GM12878 (cell line): Measurements from ENCODE around the gene SLC19A2.

Experiments used
- BRCA1 ChIP-seq: IDR thresholded peaks from 2 replicates; pipeline ENCODE4 v1.6.1; 2011; ENCODE audit warnings: low read depth, low read length, improper control_type of control experiment
- CHD4 ChIP-seq: fragments of 200-600 bp; sonication (generic); IDR thresholded peaks from 2 replicates; pipeline ENCODE4 v1.6.1; 2016; ENCODE audit warnings: mild to moderate bottlenecking
- CTCF ChIP-seq, 3 experiments: IDR thresholded peaks in 2 of 3; conservative IDR thresholded peaks in 1 of 3; 2 replicates each; pipeline ENCODE4 v1.5.1; 2011; ENCODE audit warnings: low read depth in 3 of 3, low read length in 3 of 3, mild to moderate bottlenecking in 3 of 3, control low read depth in 2 of 3, moderate library complexity in 2 of 3, inconsistent platforms in 1 of 3, mixed read lengths in 1 of 3; ENCODE audit not compliant: control insufficient read depth in 2 of 3, insufficient read depth in 1 of 3; ENCODE audit errors: extremely low read depth in 1 of 3
- ESRRA ChIP-seq: IDR thresholded peaks from 2 replicates; pipeline ENCODE4 v1.6.1; 2012; ENCODE audit warnings: mild to moderate bottlenecking, low read length, improper control_type of control experiment
- IKZF2 ChIP-seq, 2 experiments: fragments of 450-650 bp; IDR thresholded peaks; 2 replicates each; pipeline ENCODE4 v1.6.1; 2017; ENCODE audit warnings: mild to moderate bottlenecking in 2 of 2, moderate library complexity in 2 of 2
- IRF3 ChIP-seq: fragments of 450-650 bp; IDR thresholded peaks from 2 replicates; pipeline ENCODE4 v1.6.1; 2014; ENCODE audit warnings: mild to moderate bottlenecking
- KDM1A ChIP-seq: fragments of 200-600 bp; sonication (generic); IDR thresholded peaks from 2 replicates; pipeline ENCODE4 v1.6.1; 2016; ENCODE audit warnings: borderline replicate concordance
- MTA3 ChIP-seq: IDR thresholded peaks from 2 replicates; pipeline ENCODE4 v1.6.1; 2012; ENCODE audit warnings: low read length, inconsistent platforms, borderline replicate concordance
- NFIC ChIP-seq: IDR thresholded peaks from 2 replicates; pipeline ENCODE4 v1.6.1; 2012; ENCODE audit warnings: low read depth, mild to moderate bottlenecking, inconsistent platforms, low read length, moderate library complexity
- POLR2A ChIP-seq: IDR thresholded peaks from 2 replicates; pipeline ENCODE4 v1.6.1; 2011; ENCODE audit warnings: low read depth, mild to moderate bottlenecking, low read length
- POLR2AphosphoS2 ChIP-seq: IDR thresholded peaks from 2 replicates; pipeline ENCODE4 v1.6.1; 2011; ENCODE audit warnings: low read depth, mild to moderate bottlenecking, low read length, improper control_type of control experiment, moderate library complexity
- RAD21 ChIP-seq: IDR thresholded peaks from 2 replicates; pipeline ENCODE4 v1.6.1; 2011; ENCODE audit warnings: mild to moderate bottlenecking, low read depth, low read length, moderate library complexity; ENCODE audit not compliant: insufficient read depth
- RBBP5 ChIP-seq: fragments of 200-600 bp; sonication (generic); conservative IDR thresholded peaks from 2 replicates; pipeline ENCODE4 v1.6.1; 2016
- TAF1 ChIP-seq: IDR thresholded peaks from 2 replicates; pipeline ENCODE4 v1.6.1; 2011; ENCODE audit warnings: mild to moderate bottlenecking, low read depth, low read length, borderline replicate concordance

DNA sequence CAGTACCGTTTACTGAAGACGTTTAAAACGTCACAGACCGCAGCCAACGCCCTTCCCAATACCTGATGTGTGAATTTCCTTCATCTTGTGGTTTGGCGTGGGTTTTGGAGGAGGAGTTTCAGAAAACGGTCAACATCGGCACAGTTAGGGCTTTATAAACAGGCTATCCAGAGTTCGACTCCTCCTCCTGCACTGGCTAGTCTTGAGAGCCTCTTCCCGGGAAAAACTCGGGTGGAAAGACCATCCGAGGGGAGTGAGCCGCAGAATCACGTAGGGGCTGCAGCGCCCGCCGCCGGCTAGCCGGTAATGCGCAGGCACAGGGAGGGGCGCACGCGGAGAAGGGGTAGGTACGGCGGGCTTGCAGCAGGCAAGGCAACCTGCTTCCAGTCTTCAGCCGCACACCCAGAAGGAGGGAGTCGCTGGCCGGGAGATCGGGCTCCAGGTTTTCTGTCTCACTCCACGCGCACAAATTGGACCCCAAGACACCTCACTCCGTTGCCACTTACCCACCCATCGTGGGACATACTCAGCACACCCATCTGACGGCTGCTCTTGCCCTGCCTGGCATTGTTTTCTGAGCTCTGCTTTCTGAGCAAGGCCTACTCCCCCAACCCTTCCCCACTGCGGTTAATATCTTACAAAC lies 25.4 kb downstream of the SLC19A2 start:
- TF ChIP-seq RAD21 (no peak), TAF1 (no peak), BRCA1 (no peak), RBBP5 (no peak), NFIC (no peak), MTA3 (no peak), CTCF (IDR thresholded peaks at IDR 0.05 in 2 of 3, conservative IDR thresholded peaks at IDR 0.05 in 1 of 3; ENCODE audit: control insufficient read depth in 2 of 3, extremely low read depth in 1 of 3, insufficient read depth in 1 of 3, low read depth in 3 of 3, low read length in 3 of 3) (no peak), POLR2AphosphoS2 (no peak), POLR2A (no peak), KDM1A (no peak), IKZF2 (IDR thresholded peaks at IDR 0.05) (no peak), CHD4 (no peak), IRF3 (no peak), ESRRA (no peak)
